Upper lobe of right lung (tissue), 1 donor: ENCODE data around the gene EPHA10. TPM values are rescaled to one million over a fixed set of nuclear protein-coding genes. Genes with fewer than 3 reads are reported as not detected.

Source experiments
- ATAC-seq: fragments of 200-7000 bp; cut with Tn5 transposase; one replicate; pipeline ENCODE4 v1.9.1; 2020; ENCODE audit warnings: mild to moderate bottlenecking, moderate library complexity
- DNase-seq: peaks from one replicate; pipeline ENCODE4 v3.0.0-alpha.2; 2020
- H3K27ac ChIP-seq: fragments of 200-600 bp; one replicate; pipeline ENCODE4 v1.8.0; 2022
- H3K27me3 ChIP-seq: fragments of 200-600 bp; one replicate; pipeline ENCODE4 v1.8.0; 2022; ENCODE audit warnings: mild to moderate bottlenecking
- H3K36me3 ChIP-seq: fragments of 200-600 bp; one replicate; pipeline ENCODE4 v1.8.0; 2022
- H3K4me1 ChIP-seq: fragments of 200-600 bp; one replicate; pipeline ENCODE4 v1.8.0; 2022
- H3K4me3 ChIP-seq: fragments of 200-600 bp; one replicate; pipeline ENCODE4 v1.8.0; 2022; ENCODE audit warnings: mild to moderate bottlenecking
- H3K9me3 ChIP-seq: fragments of 200-600 bp; one replicate; pipeline ENCODE4 v1.8.0; 2022
- intact Hi-C: fragments of 100-400 bp; cut with DNase I; formaldehyde crosslinking; loops from one replicate; pipeline ENCODE4 v1.11.0; 2022
- total RNA-seq: library from RNA; stranded (reverse); fragmentation: NEBNext Ultra II Directional; extraction: Animal tissue kit (Norgen Biotek cat#: 25700); gene quantifications from one replicate; pipeline ENCODE4 v1.2.1, GENCODE V29; 2021
- TF ChIP-seq, protein P1 (sequence below): fragments of 200-600 bp; IDR thresholded peaks from one replicate; pipeline ENCODE4 v1.8.0; 2022; ENCODE audit warnings: antibody characterized with exemption
- donor health status: DM: no; HTN: yes; CAD: no; lungs with severe emphysema.

The EPHA10 gene
- total RNA-seq, 1 donor from 2014 or later, result 1.4 TPM

GRCh38 chr1:37795340-37796125, 30.6 kb upstream of the EPHA10 start:
- Histone ChIP-seq H3K4me1 (peaks cover 15% of the 10 kb centered on the region), H3K27ac (no peak overlapping the region), H3K9me3 (no peaks in the 10 kb centered on the region), H3K4me3 (no peak overlapping the region), H3K36me3 (peaks cover 14% of the 10 kb centered on the region), H3K27me3 (peaks cover 4% of the 10 kb centered on the region)
- intact Hi-C loops, result no loop called here
- DNase-seq, result peak; percentile 77
- TF ChIP-seq, protein P1, sequence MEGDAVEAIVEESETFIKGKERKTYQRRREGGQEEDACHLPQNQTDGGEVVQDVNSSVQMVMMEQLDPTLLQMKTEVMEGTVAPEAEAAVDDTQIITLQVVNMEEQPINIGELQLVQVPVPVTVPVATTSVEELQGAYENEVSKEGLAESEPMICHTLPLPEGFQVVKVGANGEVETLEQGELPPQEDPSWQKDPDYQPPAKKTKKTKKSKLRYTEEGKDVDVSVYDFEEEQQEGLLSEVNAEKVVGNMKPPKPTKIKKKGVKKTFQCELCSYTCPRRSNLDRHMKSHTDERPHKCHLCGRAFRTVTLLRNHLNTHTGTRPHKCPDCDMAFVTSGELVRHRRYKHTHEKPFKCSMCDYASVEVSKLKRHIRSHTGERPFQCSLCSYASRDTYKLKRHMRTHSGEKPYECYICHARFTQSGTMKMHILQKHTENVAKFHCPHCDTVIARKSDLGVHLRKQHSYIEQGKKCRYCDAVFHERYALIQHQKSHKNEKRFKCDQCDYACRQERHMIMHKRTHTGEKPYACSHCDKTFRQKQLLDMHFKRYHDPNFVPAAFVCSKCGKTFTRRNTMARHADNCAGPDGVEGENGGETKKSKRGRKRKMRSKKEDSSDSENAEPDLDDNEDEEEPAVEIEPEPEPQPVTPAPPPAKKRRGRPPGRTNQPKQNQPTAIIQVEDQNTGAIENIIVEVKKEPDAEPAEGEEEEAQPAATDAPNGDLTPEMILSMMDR, result no peak
- ATAC-seq, result peak; percentile 64

- DNase-seq (peak; percentile 64), ATAC-seq (no peak)
- H3K4me3 ChIP-seq, result peak overlapping the region; percentile 56
Observed at GRCh38 chr1:37794372-37795339, 29.7 kb upstream of the EPHA10 start.

GRCh38 chr1:37793773-37794371, 29.0 kb upstream of the EPHA10 start, which contains the start of gene MANEAL:
Gene MANEAL (plus strand): TSS chr1:37793847. CDS start chr1:37794183, 336 bp downstream.
- TF ChIP-seq, protein P1, result no peak
- ATAC-seq, result peak; percentile 89
- intact Hi-C loops, result no loop called here
- Histone ChIP-seq H3K27me3 (peaks cover 4% of the 10 kb centered on the region), H3K27ac (no peak within 1 kb of the TSS), H3K4me1 (peaks cover 15% of the 10 kb centered on the region), H3K36me3 (no peaks in the 10 kb centered on the region), H3K4me3 (peak within 1 kb of the TSS; percentile 56), H3K9me3 (no peaks in the 10 kb centered on the region)
- peak; percentile 82 for DNase-seq

More at GRCh38 chr1:37794372-37795339, 29.7 kb upstream of the EPHA10 start:
- Histone ChIP-seq H3K27me3 (peaks cover 4% of the 10 kb centered on the region), H3K4me1 (peaks cover 15% of the 10 kb centered on the region), H3K9me3 (no peaks in the 10 kb centered on the region), H3K27ac (no peak overlapping the region), H3K36me3 (peaks cover 5% of the 10 kb centered on the region)
- intact Hi-C loops, result no loop called here
- TF ChIP-seq, protein P1, result no peak

- Histone ChIP-seq H3K9me3 (no peaks in the 10 kb centered on the region), H3K36me3 (no peaks in the 10 kb centered on the region), H3K27me3 (peaks cover 4% of the 10 kb centered on the region), H3K4me1 (peaks cover 15% of the 10 kb centered on the region), H3K4me3 (peak overlapping the region; percentile 56), H3K27ac (no peak overlapping the region)
- intact Hi-C loops, result no loop called here
- ATAC-seq (no peak), DNase-seq (peak; percentile 47)
- TF ChIP-seq, protein P1, result no peak
Observed at GRCh38 chr1:37792943-37793686, 28.2 kb upstream of the EPHA10 start.

DNA sequence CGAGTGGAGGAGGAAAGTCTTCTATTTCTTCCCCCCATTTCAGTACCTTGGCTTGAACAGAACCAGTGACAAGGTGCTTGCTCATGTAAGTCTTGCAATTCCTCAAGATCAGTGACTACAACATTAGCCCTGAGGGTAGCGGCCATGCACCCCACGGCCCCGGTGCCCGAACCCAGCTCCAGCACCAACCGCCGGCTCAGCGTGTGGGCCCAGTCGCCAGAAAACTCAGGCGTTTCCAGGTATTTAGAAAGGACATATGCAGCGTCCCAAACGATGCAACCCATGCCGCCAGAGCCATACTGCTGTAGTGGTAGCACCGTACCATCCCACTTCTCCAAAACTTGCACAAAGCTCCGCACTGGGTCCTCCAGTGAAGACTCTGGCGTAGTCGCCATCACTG, 17.6 kb upstream of the EPHA10 start:
- TF ChIP-seq, protein P1, result no peak
- Histone ChIP-seq H3K36me3 (no peaks in the 10 kb centered on the region), H3K4me1 (no peaks in the 10 kb centered on the region), H3K27me3 (peaks cover 10% of the 10 kb centered on the region), H3K4me3 (no peak overlapping the region), H3K9me3 (no peaks in the 10 kb centered on the region), H3K27ac (no peak overlapping the region)
- intact Hi-C loops, result no loop called here
- DNase-seq (no peak), ATAC-seq (no peak)
